Naive thymus-derived CD4-positive, alpha-beta T cell (primary cell): ENCODE data around the gene PAQR8. TPM values are rescaled to one million over a fixed set of nuclear protein-coding genes. Genes with fewer than 3 reads are reported as not detected.

ENCODE experiments used
- ATAC-seq: fragments of 150-1000 bp; cut with Tn5 transposase; 2 replicates; pipeline ENCODE4 v1.10.0; 2021; ENCODE audit warnings: mild to moderate bottlenecking, moderate library complexity
- CTCF ChIA-PET: fragments of 350-600 bp; sonication (Branson Sonifier 250); formaldehyde crosslinking; loops from one replicate; lab custom pipeline; 2021; ENCODE audit warnings: antibody characterized with exemption; lab: Charles Lee
- POLR2A ChIA-PET: fragments of 350-600 bp; sonication (Branson Sonifier 250); formaldehyde crosslinking; loops from one replicate; lab custom pipeline; 2021; ENCODE audit warnings: antibody characterized with exemption, inconsistent platforms; lab: Charles Lee
- DNase-seq, 9 donors: peaks; one replicate each; pipeline versions ENCODE4 v3.0.0 to v3.0.0-alpha.2; 2020 to 2022; ENCODE audit warnings: mixed read lengths in 1 of 9
- H3K27ac ChIP-seq: one replicate; pipeline ENCODE4 v1.7.0; 2013; ENCODE audit warnings: mild to moderate bottlenecking, low read depth, low read length, moderate library complexity
- H3K27me3 ChIP-seq, 2 donors: one replicate each; pipeline ENCODE4 v1.7.0; 2013; ENCODE audit warnings: low read length in 2 of 2, mild to moderate bottlenecking in 2 of 2, moderate library complexity in 2 of 2; ENCODE audit not compliant: control insufficient read depth in 2 of 2, insufficient read depth in 2 of 2
- H3K36me3 ChIP-seq, 3 experiments: 1 replicate in 2 of 3; 2 replicates in 1 of 3; pipeline ENCODE4 v1.7.0; 2013; ENCODE audit warnings: low read length in 3 of 3, mild to moderate bottlenecking in 3 of 3, moderate library complexity in 1 of 3; ENCODE audit not compliant: insufficient read depth in 3 of 3, control insufficient read depth in 2 of 3
- H3K4me1 ChIP-seq, 2 donors: one replicate each; pipeline ENCODE4 v1.7.0; 2013; ENCODE audit warnings: low read length in 2 of 2, mild to moderate bottlenecking in 2 of 2, moderate library complexity in 1 of 2; ENCODE audit not compliant: control insufficient read depth in 2 of 2, insufficient read depth in 2 of 2
- H3K4me3 ChIP-seq: 2 replicates; pipeline ENCODE4 v1.7.0; 2013; ENCODE audit warnings: mild to moderate bottlenecking, low read length
- H3K9me3 ChIP-seq, 3 experiments: 1 replicate in 2 of 3; 2 replicates in 1 of 3; pipeline ENCODE4 v1.7.0; 2013; ENCODE audit warnings: low read length in 3 of 3; ENCODE audit not compliant: control insufficient read depth in 2 of 3
- H3K27ac Mint-ChIP-seq, 9 donors: one replicate each; pipeline ENCODE4 v1.8.0; 2020 to 2022; ENCODE audit warnings: mixed read lengths in 9 of 9, mild to moderate bottlenecking in 8 of 9, moderate library complexity in 5 of 9, inconsistent platforms in 2 of 9
- H3K27me3 Mint-ChIP-seq, 5 donors: one replicate each; pipeline ENCODE4 v1.8.0; 2021 to 2022; ENCODE audit warnings: mixed read lengths in 5 of 5, mild to moderate bottlenecking in 1 of 5
- H3K36me3 Mint-ChIP-seq, 5 donors: one replicate each; pipeline ENCODE4 v1.8.0; 2020 to 2022; ENCODE audit warnings: mixed read lengths in 5 of 5, mild to moderate bottlenecking in 3 of 5, inconsistent platforms in 1 of 5
- H3K4me1 Mint-ChIP-seq, 7 donors: one replicate each; pipeline ENCODE4 v1.8.0; 2020 to 2022; ENCODE audit warnings: mixed read lengths in 7 of 7, mild to moderate bottlenecking in 3 of 7, inconsistent platforms in 1 of 7
- H3K4me3 Mint-ChIP-seq, 10 donors: one replicate each; pipeline ENCODE4 v1.8.0; 2020 to 2022; ENCODE audit warnings: mild to moderate bottlenecking in 10 of 10, mixed read lengths in 10 of 10, moderate library complexity in 6 of 10, inconsistent platforms in 2 of 10
- H3K9me3 Mint-ChIP-seq, 11 donors: one replicate each; pipeline ENCODE4 v1.8.0; 2020 to 2022; ENCODE audit warnings: mixed read lengths in 11 of 11, mild to moderate bottlenecking in 4 of 11, inconsistent platforms in 1 of 11, moderate library complexity in 1 of 11
- intact Hi-C, 2 donors: fragments of 100-400 bp; cut with micrococcal nuclease; formaldehyde crosslinking; loops; one replicate each; pipeline ENCODE4 v1.15.1; 2023
- polyA plus RNA-seq, 2 donors: library from polyadenylated mRNA; unstranded; fragments of 300-500 nt; fragmentation: Illumina TruSeq; gene quantifications; one replicate each; pipeline ENCODE4 v1.2.3, GENCODE V29; 2021
- total RNA-seq, 6 experiments: library from RNA in 5 of 6; stranded (reverse) in 5 of 6; gene quantifications; 1 replicate in 5 of 6; 2 replicates in 1 of 6; pipeline ENCODE4 v1.2.3 and lab custom pipeline; 2021 to 2026

The PAQR8 gene
- total and polyA plus RNA-seq, 7 experiments from 2014 or later, result 7.5 to 46.2 (median 32.1) TPM

GRCh38 chr6:52340603-52340880 is 21.4 kb upstream of the PAQR8 start:
- ATAC-seq, result no peak
- no peak overlapping the region for H3K27ac ChIP-seq
- no peaks in the 10 kb centered on the region for H3K9me3 ChIP-seq
- ChIA-PET CTCF (interaction anchor here (1.5 kb wide), 1 partner anchor 59 kb away, joined by 3 read pairs; no protein-coding TSS in a partner anchor), POLR2A (interaction anchor here (0.5 to 1.6 kb wide), 4 partner anchors 22 to 54 kb away, joined by 3 to 5 read pairs (median 3); partner anchors contain the start of gene PAQR8)
- H3K36me3 ChIP-seq, result no peaks in the 10 kb centered on the region
- H3K4me1 Mint-ChIP-seq, result peaks cover 22 to 59% (median 47%) of the 10 kb centered on the region in 7 donors
- no peaks in the 10 kb centered on the region for H3K27me3 ChIP-seq
- no peak overlapping the region for H3K4me3 Mint-ChIP-seq
- no peak overlapping the region for H3K4me3 ChIP-seq
- peaks cover 0 to 2% (median 0%) of the 10 kb centered on the region in 11 donors for H3K9me3 Mint-ChIP-seq
- H3K36me3 Mint-ChIP-seq, result no peaks in the 10 kb centered on the region
- no peak for DNase-seq
- peaks cover 0 to 2% (median 0%) of the 10 kb centered on the region in 5 donors for H3K27me3 Mint-ChIP-seq
- intact Hi-C loops, result no loop called here
- peaks cover under 1 to 32% of the 10 kb centered on the region in 2 donors for H3K4me1 ChIP-seq
- no peak overlapping the region for H3K27ac Mint-ChIP-seq

GRCh38 chr6:52341561-52342260 is 20.2 kb upstream of the PAQR8 start:
- Histone ChIP-seq H3K27ac (no peak overlapping the region), H3K4me1 (peaks cover 0 to 21% of the 10 kb centered on the region in 2 donors), H3K9me3 (no peaks in the 10 kb centered on the region), H3K27me3 (no peaks in the 10 kb centered on the region), H3K36me3 (no peaks in the 10 kb centered on the region), H3K4me3 (no peak overlapping the region)
- CTCF ChIA-PET, result no interaction called here
- Mint-ChIP-seq H3K36me3 (no peaks in the 10 kb centered on the region), H3K27me3 (peaks cover 0 to 7% (median 0%) of the 10 kb centered on the region in 5 donors), H3K9me3 (peaks cover 0 to 2% (median 0%) of the 10 kb centered on the region in 11 donors), H3K4me3 (peak overlapping the region in 8 of 10 donors; percentile 9 to 53 (median 44)), H3K4me1 (peaks cover 14 to 52% (median 40%) of the 10 kb centered on the region in 7 donors), H3K27ac (peak overlapping the region in 6 of 9 donors; percentile 13 to 86 (median 70))
- POLR2A ChIA-PET, result interaction anchor here (0.6 to 1.0 kb wide), 3 partner anchors 9 to 49 kb away, joined by 4 to 10 read pairs (median 4); no protein-coding TSS in a partner anchor
- no peak for DNase-seq
- ATAC-seq, result peak; percentile 38
- intact Hi-C loops, result no loop called here

- Histone ChIP-seq H3K27ac (no peak overlapping the region), H3K4me3 (no peak overlapping the region), H3K9me3 (no peaks in the 10 kb centered on the region), H3K4me1 (peaks cover 0 to 11% of the 10 kb centered on the region in 2 donors), H3K27me3 (no peaks in the 10 kb centered on the region), H3K36me3 (no peaks in the 10 kb centered on the region)
- H3K27me3 Mint-ChIP-seq, result peaks cover 0 to 15% (median 0%) of the 10 kb centered on the region in 5 donors
- no peaks in the 10 kb centered on the region for H3K36me3 Mint-ChIP-seq
- peaks cover 6 to 45% (median 19%) of the 10 kb centered on the region in 7 donors for H3K4me1 Mint-ChIP-seq
- ATAC-seq, result no peak
- H3K27ac Mint-ChIP-seq, result no peak overlapping the region
- intact Hi-C loops, result no loop called here
- no peak for DNase-seq
- H3K4me3 Mint-ChIP-seq, result no peak overlapping the region
- peaks cover 0 to 2% (median 0%) of the 10 kb centered on the region in 11 donors for H3K9me3 Mint-ChIP-seq
- ChIA-PET CTCF (no interaction called here), POLR2A (interaction anchor here (0.6 kb wide), 1 partner anchor 48 kb away, joined by 4 read pairs; no protein-coding TSS in a partner anchor)
These were observed 16.6 kb upstream of the PAQR8 start for GRCh38 chr6:52345311-52345710.

GRCh38 chr6:52346503-52346902 is 15.4 kb upstream of the PAQR8 start:
- no peaks in the 10 kb centered on the region for H3K36me3 ChIP-seq
- peaks cover 0 to 9% of the 10 kb centered on the region in 2 donors for H3K4me1 ChIP-seq
- intact Hi-C loops, result no loop called here
- peaks cover 16 to 51% (median 25%) of the 10 kb centered on the region in 7 donors for H3K4me1 Mint-ChIP-seq
- H3K9me3 Mint-ChIP-seq, result peaks cover 0 to 2% (median 0%) of the 10 kb centered on the region in 11 donors
- H3K27me3 Mint-ChIP-seq, result peaks cover 0 to 15% (median 0%) of the 10 kb centered on the region in 5 donors
- CTCF ChIA-PET, result no interaction called here
- H3K27ac Mint-ChIP-seq, result peak overlapping the region in 2 of 9 donors; percentile 56 to 76
- DNase-seq (no peak), ATAC-seq (no peak)
- H3K27me3 ChIP-seq, result no peaks in the 10 kb centered on the region
- POLR2A ChIA-PET, result interaction anchor here (1.5 kb wide), 1 partner anchor 62 kb away, joined by 5 read pairs; the partner anchor contains the start of gene MCM3
- no peak overlapping the region for H3K4me3 Mint-ChIP-seq
- no peak overlapping the region for H3K4me3 ChIP-seq
- H3K27ac ChIP-seq, result no peak overlapping the region
- H3K36me3 Mint-ChIP-seq, result peaks cover 0 to 3% (median 0%) of the 10 kb centered on the region in 5 donors
- H3K9me3 ChIP-seq, result no peaks in the 10 kb centered on the region

GRCh38 chr6:52347818-52348217 is 14.1 kb upstream of the PAQR8 start:
- no peaks in the 10 kb centered on the region for H3K27me3 ChIP-seq
- H3K4me1 ChIP-seq, result no peaks in the 10 kb centered on the region
- H3K27ac ChIP-seq, result no peak overlapping the region
- intact Hi-C loops, result no loop called here
- no peak overlapping the region for H3K4me3 Mint-ChIP-seq
- no peaks in the 10 kb centered on the region for H3K9me3 ChIP-seq
- POLR2A ChIA-PET, result interaction anchor here (1.4 to 1.5 kb wide), 2 partner anchors 10 to 63 kb away, joined by 4 to 5 read pairs; partner anchors contain the start of gene MCM3
- no peak overlapping the region for H3K27ac Mint-ChIP-seq
- no peak overlapping the region for H3K4me3 ChIP-seq
- H3K9me3 Mint-ChIP-seq, result peaks cover 0 to 2% (median 0%) of the 10 kb centered on the region in 11 donors
- H3K27me3 Mint-ChIP-seq, result peaks cover 0 to 15% (median 0%) of the 10 kb centered on the region in 5 donors
- H3K36me3 Mint-ChIP-seq, result peaks cover 0 to 3% (median 0%) of the 10 kb centered on the region in 5 donors
- CTCF ChIA-PET, result no interaction called here
- ATAC-seq, result no peak
- H3K36me3 ChIP-seq, result no peaks in the 10 kb centered on the region
- no peak for DNase-seq
- peaks cover 15 to 55% (median 30%) of the 10 kb centered on the region in 7 donors for H3K4me1 Mint-ChIP-seq

GRCh38 chr6:52351879-52352238 is 10.1 kb upstream of the PAQR8 start:
- Histone ChIP-seq H3K27ac (no peak overlapping the region), H3K27me3 (no peaks in the 10 kb centered on the region), H3K9me3 (no peaks in the 10 kb centered on the region), H3K4me1 (no peaks in the 10 kb centered on the region), H3K4me3 (no peak overlapping the region), H3K36me3 (no peaks in the 10 kb centered on the region)
- ChIA-PET CTCF (interaction anchor here (1.1 to 1.5 kb wide), 2 partner anchors 14 to 66 kb away, joined by 4 to 5 read pairs; partner anchors contain the start of gene MCM3), POLR2A (interaction anchor here (1.0 kb wide), 1 partner anchor 223 kb away, joined by 3 read pairs; no protein-coding TSS in a partner anchor)
- Mint-ChIP-seq H3K27ac (peak overlapping the region in 2 of 9 donors; percentile 74 to 79), H3K27me3 (peaks cover 0 to 10% (median 0%) of the 10 kb centered on the region in 5 donors), H3K9me3 (no peaks in the 10 kb centered on the region), H3K4me1 (peaks cover 18 to 42% (median 34%) of the 10 kb centered on the region in 7 donors), H3K36me3 (peaks cover 0 to 3% (median 0%) of the 10 kb centered on the region in 5 donors), H3K4me3 (no peak overlapping the region)
- intact Hi-C loops, result no loop called here
- DNase-seq, result no peak
- no peak for ATAC-seq
